Trophoblast cell (in vitro differentiated cells and primary cell): ENCODE measurements around the gene TMPRSS7.

Experiments used
- DNase-seq, 2 donors: peaks; one replicate each; pipeline ENCODE4 v3.0.0-alpha.2; 2016
- H2AFZ ChIP-seq: 2 replicates; pipeline ENCODE4 v1.6.1; 2013; ENCODE audit warnings: low read length, moderate library complexity, mild to moderate bottlenecking; ENCODE audit not compliant: insufficient read depth, poor library complexity
- H2AK5ac ChIP-seq: 2 replicates; pipeline ENCODE4 v1.6.1; 2013; ENCODE audit warnings: mild to moderate bottlenecking, low read length
- H2BK120ac ChIP-seq: 2 replicates; pipeline ENCODE4 v1.6.1; 2013; ENCODE audit warnings: low read length, mild to moderate bottlenecking, moderate library complexity; ENCODE audit not compliant: insufficient read depth, poor library complexity
- H2BK12ac ChIP-seq: 2 replicates; pipeline ENCODE4 v1.6.1; 2013; ENCODE audit warnings: mild to moderate bottlenecking, low read length, moderate library complexity
- H2BK5ac ChIP-seq: 2 replicates; pipeline ENCODE4 v1.6.1; 2013; ENCODE audit warnings: low read length, low read depth, moderate library complexity, mild to moderate bottlenecking; ENCODE audit not compliant: poor library complexity
- H3K14ac ChIP-seq: 2 replicates; pipeline ENCODE4 v1.6.1; 2013; ENCODE audit warnings: mild to moderate bottlenecking, low read length
- H3K18ac ChIP-seq: 2 replicates; pipeline ENCODE4 v1.6.1; 2013; ENCODE audit warnings: mild to moderate bottlenecking, low read length
- H3K23ac ChIP-seq: 2 replicates; pipeline ENCODE4 v1.6.1; 2013; ENCODE audit warnings: low read length
- H3K27ac ChIP-seq: 2 replicates; pipeline ENCODE4 v1.5.1; 2013; ENCODE audit warnings: low read depth, mild to moderate bottlenecking, inconsistent platforms, low read length, moderate library complexity
- H3K27me3 ChIP-seq: 2 replicates; pipeline ENCODE4 v1.6.1; 2013; ENCODE audit warnings: inconsistent platforms, mild to moderate bottlenecking, low read length, moderate library complexity; ENCODE audit not compliant: insufficient read depth
- H3K36me3 ChIP-seq, 2 experiments: 1 replicate in 1 of 2; 2 replicates in 1 of 2; pipeline ENCODE4 v1.6.1; 2013; ENCODE audit warnings: low read length in 2 of 2, mild to moderate bottlenecking in 2 of 2, moderate library complexity in 1 of 2; ENCODE audit not compliant: insufficient read depth in 2 of 2, control insufficient read depth in 1 of 2
- H3K4ac ChIP-seq: 2 replicates; pipeline ENCODE4 v1.6.1; 2013; ENCODE audit warnings: low read depth, mild to moderate bottlenecking, low read length, moderate library complexity
- H3K4me1 ChIP-seq, 2 experiments: 1 replicate in 1 of 2; 2 replicates in 1 of 2; pipeline ENCODE4 v1.6.1; 2013; ENCODE audit warnings: low read length in 2 of 2, mild to moderate bottlenecking in 2 of 2, moderate library complexity in 1 of 2; ENCODE audit not compliant: insufficient read depth in 2 of 2, control insufficient read depth in 1 of 2
- H3K4me2 ChIP-seq: 2 replicates; pipeline ENCODE4 v1.6.1; 2013; ENCODE audit warnings: inconsistent platforms, mild to moderate bottlenecking, low read length, moderate library complexity
- H3K4me3 ChIP-seq: 2 replicates; pipeline ENCODE4 v1.5.1; 2013; ENCODE audit warnings: mild to moderate bottlenecking, low read depth, low read length, inconsistent platforms
- H3K79me1 ChIP-seq: one replicate; pipeline ENCODE4 v1.6.1; 2013; ENCODE audit warnings: low read length
- H3K79me2 ChIP-seq: 2 replicates; pipeline ENCODE4 v1.6.1; 2013; ENCODE audit warnings: low read length, mild to moderate bottlenecking; ENCODE audit not compliant: control insufficient read depth, insufficient read depth, poor library complexity
- H3K9ac ChIP-seq: 2 replicates; pipeline ENCODE4 v1.6.1; 2013; ENCODE audit warnings: mild to moderate bottlenecking, low read length
- H3K9me3 ChIP-seq: 2 replicates; pipeline ENCODE4 v1.6.1; 2013; ENCODE audit warnings: low read depth, mild to moderate bottlenecking, control low read depth, inconsistent platforms, low read length; ENCODE audit not compliant: insufficient read depth
- H4K12ac ChIP-seq: 2 replicates; pipeline ENCODE4 v1.6.1; 2013; ENCODE audit warnings: low read depth, mild to moderate bottlenecking, low read length, moderate library complexity
- H4K8ac ChIP-seq: 2 replicates; pipeline ENCODE4 v1.6.1; 2013; ENCODE audit warnings: low read depth, mild to moderate bottlenecking, low read length, moderate library complexity
- H4K91ac ChIP-seq: one replicate; pipeline ENCODE4 v1.6.1; 2013; ENCODE audit warnings: low read depth, mild to moderate bottlenecking, low read length, moderate library complexity
- WGBS: extraction: QIAGEN DNeasy Blood & Tissue Kit; methylation state at CpG from one replicate; pipeline ENCODE4 v1.1.7; 2013; ENCODE audit warnings: missing lambda C conversion rate; ENCODE audit not compliant: insufficient read length, insufficient coverage; ENCODE audit errors: extremely low coverage; 5-methylcytosine and 5-hydroxymethylcytosine counted together

The TMPRSS7 gene

DNA sequence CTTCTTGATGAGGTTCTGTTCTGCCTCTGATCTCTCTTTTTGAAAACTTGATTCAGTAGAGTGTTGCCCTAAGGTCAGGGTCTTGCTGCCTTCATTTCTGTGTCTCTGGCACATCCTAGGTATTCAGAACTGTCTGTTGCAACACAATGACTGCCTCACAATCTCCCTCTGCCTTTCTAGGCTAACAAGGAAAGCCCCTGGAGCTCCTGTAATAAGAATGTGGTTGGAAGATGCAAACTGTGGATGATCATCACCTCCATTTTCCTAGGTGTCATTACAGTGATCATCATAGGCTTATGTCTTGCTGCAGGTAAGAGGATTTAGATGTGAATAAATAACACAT lies 58.6 kb downstream of the TMPRSS7 start:
- no peak overlapping the region for H3K4me2 ChIP-seq
- no peaks in the 10 kb centered on the region for H3K36me3 ChIP-seq
- H3K27me3 ChIP-seq = no peaks in the 10 kb centered on the region
- H2AFZ ChIP-seq = no peak overlapping the region
- H2BK12ac ChIP-seq = no peak overlapping the region
- H3K79me1 ChIP-seq = no peaks in the 10 kb centered on the region
- H2AK5ac ChIP-seq = no peak overlapping the region
- no peak overlapping the region for H2BK5ac ChIP-seq
- H3K79me2 ChIP-seq = no peaks in the 10 kb centered on the region
- no peak overlapping the region for H3K18ac ChIP-seq
- DNase-seq = peak in 1 of 2 donors; percentile 50
- no peaks in the 10 kb centered on the region for H3K9me3 ChIP-seq
- no peak overlapping the region for H4K8ac ChIP-seq
- no peak overlapping the region for H4K91ac ChIP-seq
- no peak overlapping the region for H3K9ac ChIP-seq
- H3K4me1 ChIP-seq = peaks cover 24 to 28% of the 10 kb centered on the region in 2 experiments
- no peak overlapping the region for H3K23ac ChIP-seq
- H3K27ac ChIP-seq = peak overlapping the region; percentile 31
- H4K12ac ChIP-seq = no peak overlapping the region
- H3K4ac ChIP-seq = no peak overlapping the region
- H3K4me3 ChIP-seq = no peak overlapping the region
- no peak overlapping the region for H3K14ac ChIP-seq
- no peak overlapping the region for H2BK120ac ChIP-seq

DNA sequence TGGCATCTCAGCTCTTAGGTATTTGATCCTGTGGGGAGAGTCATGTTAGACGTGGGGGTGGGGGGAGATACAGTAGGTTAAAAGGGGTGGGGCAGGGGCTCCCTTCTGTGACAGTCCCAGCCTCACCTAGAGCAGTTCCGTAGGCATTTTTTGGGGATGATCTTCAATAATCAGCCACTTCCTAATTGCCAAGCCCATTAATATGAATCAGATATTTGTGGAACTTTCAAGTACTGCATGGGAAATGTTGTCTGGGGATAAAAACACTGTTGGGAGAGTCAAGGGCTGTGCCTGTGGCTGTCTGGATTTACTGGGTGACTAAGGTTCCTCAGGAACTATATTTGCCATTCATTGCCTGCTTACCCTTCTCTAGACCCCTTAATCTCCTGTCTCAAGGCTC lies 61.2 kb downstream of the TMPRSS7 start:
- Histone ChIP-seq H3K23ac (no peak overlapping the region), H3K4me2 (no peak overlapping the region), H3K9ac (no peak overlapping the region), H3K4me3 (no peak overlapping the region), H3K36me3 (no peaks in the 10 kb centered on the region), H3K4me1 (peaks cover 20 to 23% of the 10 kb centered on the region in 2 experiments), H3K79me1 (no peaks in the 10 kb centered on the region), H3K9me3 (no peaks in the 10 kb centered on the region), H3K18ac (no peak overlapping the region), H3K27me3 (no peaks in the 10 kb centered on the region), H2BK5ac (no peak overlapping the region), H3K79me2 (no peaks in the 10 kb centered on the region), H2BK120ac (no peak overlapping the region), H2AFZ (no peak overlapping the region), H2BK12ac (no peak overlapping the region), H2AK5ac (no peak overlapping the region), H4K12ac (no peak overlapping the region), H4K91ac (no peak overlapping the region), H3K27ac (no peak overlapping the region), H3K4ac (no peak overlapping the region), H3K14ac (no peak overlapping the region), H4K8ac (no peak overlapping the region)
- no peak for DNase-seq
- no CpG with 5 or more reads among the region's 2 CpGs for WGBS

DNA sequence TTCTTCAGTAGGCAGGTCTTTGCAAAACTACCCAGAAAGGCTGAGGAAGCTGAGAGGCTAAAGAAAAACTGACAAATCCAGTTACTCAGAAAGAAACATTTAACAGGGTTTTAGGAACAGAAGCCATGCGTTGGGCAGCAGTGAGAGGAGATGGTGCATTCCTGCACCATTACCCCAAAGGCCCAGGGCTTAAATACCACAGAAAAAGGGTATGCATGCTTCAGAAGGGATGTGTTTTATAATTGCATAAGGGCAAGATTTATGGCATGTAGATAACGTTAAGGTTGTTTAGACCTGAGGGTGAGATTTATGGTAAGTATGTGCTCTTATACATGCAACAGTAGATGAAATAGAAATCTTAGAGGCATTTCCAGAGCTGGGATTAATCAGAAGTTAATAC lies 61.6 kb downstream of the TMPRSS7 start:
- Histone ChIP-seq H3K79me2 (no peaks in the 10 kb centered on the region), H2AFZ (no peak overlapping the region), H2AK5ac (no peak overlapping the region), H4K91ac (no peak overlapping the region), H3K79me1 (peaks cover under 1% of the 10 kb centered on the region), H3K36me3 (no peaks in the 10 kb centered on the region), H3K4me3 (no peak overlapping the region), H4K8ac (no peak overlapping the region), H3K4ac (no peak overlapping the region), H3K9ac (no peak overlapping the region), H3K4me2 (no peak overlapping the region), H3K23ac (no peak overlapping the region), H2BK12ac (no peak overlapping the region), H3K27ac (peak overlapping the region; percentile 11), H2BK5ac (no peak overlapping the region), H3K27me3 (no peaks in the 10 kb centered on the region), H3K14ac (no peak overlapping the region), H3K18ac (no peak overlapping the region), H4K12ac (no peak overlapping the region), H3K4me1 (peaks cover 16 to 20% of the 10 kb centered on the region in 2 experiments), H2BK120ac (no peak overlapping the region), H3K9me3 (no peaks in the 10 kb centered on the region)
- no CpG with 5 or more reads among the region's 2 CpGs for WGBS
- DNase-seq = peak; percentile 90 to 97

DNA sequence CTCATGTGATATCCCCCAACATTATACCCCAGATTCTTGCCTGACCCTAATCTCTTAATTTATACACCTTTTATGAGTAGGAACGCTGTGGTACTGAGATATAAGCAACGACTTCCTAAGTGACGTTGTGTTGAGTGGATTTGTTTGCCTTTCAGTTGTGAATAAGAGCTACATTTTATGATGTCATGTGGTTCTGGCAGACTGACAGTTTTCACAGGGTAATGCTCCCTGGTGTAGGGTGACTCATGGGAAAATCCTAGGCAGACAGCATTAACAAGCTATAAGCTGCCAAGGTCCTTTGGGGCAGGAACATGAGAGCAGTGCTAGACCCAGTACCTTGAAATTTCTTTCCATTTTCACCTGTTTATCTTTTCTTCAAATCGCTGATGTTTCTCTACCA lies 62.8 kb downstream of the TMPRSS7 start:
- no peak overlapping the region for H3K18ac ChIP-seq
- no peak overlapping the region for H3K4me2 ChIP-seq
- no peak overlapping the region for H4K12ac ChIP-seq
- no peaks in the 10 kb centered on the region for H3K27me3 ChIP-seq
- no peak overlapping the region for H4K91ac ChIP-seq
- H3K27ac ChIP-seq = no peak overlapping the region
- no peak overlapping the region for H2BK5ac ChIP-seq
- H3K4me3 ChIP-seq = no peak overlapping the region
- no peaks in the 10 kb centered on the region for H3K9me3 ChIP-seq
- no peak overlapping the region for H2BK120ac ChIP-seq
- H2AK5ac ChIP-seq = no peak overlapping the region
- no peaks in the 10 kb centered on the region for H3K79me2 ChIP-seq
- no peak overlapping the region for H3K9ac ChIP-seq
- H3K4ac ChIP-seq = no peak overlapping the region
- WGBS = no CpG with 5 or more reads among the region's 4 CpGs
- peak; percentile 86 to 91 for DNase-seq
- H4K8ac ChIP-seq = no peak overlapping the region
- H2BK12ac ChIP-seq = no peak overlapping the region
- H3K36me3 ChIP-seq = no peaks in the 10 kb centered on the region
- H3K79me1 ChIP-seq = peaks cover 3% of the 10 kb centered on the region
- no peak overlapping the region for H3K14ac ChIP-seq
- no peak overlapping the region for H3K23ac ChIP-seq
- peaks cover 17 to 18% of the 10 kb centered on the region in 2 experiments for H3K4me1 ChIP-seq
- no peak overlapping the region for H2AFZ ChIP-seq
